PC-3 (cell line): ENCODE data around the gene TSPAN12.

Experiments used
- CTCF ChIP-seq: fragments of 300-600 bp; sonication (generic); conservative IDR thresholded peaks from 2 replicates; pipeline ENCODE4 v1.5.1; 2017; ENCODE audit warnings: antibody characterized with exemption, low read depth, mild to moderate bottlenecking, low read length
- EZH2phosphoT487 ChIP-seq: fragments of 300-600 bp; sonication (generic); IDR thresholded peaks from 2 replicates; pipeline ENCODE4 v1.6.1; 2018; ENCODE audit warnings: mild to moderate bottlenecking, antibody characterized with exemption, low read length, borderline replicate concordance

DNA sequence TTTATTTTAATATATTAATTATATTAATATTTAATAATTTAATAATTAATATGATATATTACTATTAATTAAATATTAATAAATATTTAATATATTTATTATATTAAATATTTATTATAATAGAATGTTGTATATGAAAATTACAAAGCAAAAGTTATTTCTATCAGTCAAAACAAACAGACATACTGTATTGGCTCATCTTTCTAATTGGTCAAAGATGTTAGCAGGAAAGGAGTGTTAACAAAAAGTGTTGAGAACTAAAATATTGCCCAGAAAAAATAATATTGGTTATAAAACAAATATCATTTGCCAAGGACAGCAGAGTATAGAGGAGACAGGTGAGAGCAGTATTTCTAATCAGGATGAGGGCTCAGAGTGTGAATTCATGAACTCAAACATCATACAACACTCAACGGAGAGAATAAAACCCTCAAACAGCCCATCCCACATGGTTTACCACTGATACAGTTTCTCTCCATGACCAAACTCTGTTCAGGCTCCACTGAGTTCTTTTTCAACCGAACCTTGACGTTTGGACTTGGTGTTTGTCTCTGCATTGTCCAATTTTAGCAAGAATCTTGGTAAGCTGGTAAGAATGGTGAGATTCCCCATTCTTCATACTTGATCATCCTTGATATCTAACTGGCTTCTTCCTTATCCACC is 58.0 kb downstream of the TSPAN12 start:
- TF ChIP-seq CTCF (no peak), EZH2phosphoT487 (no peak)
